ENCODE results near the gene FAM180A. TPM values are rescaled to one million over a fixed set of nuclear protein-coding genes. Genes with fewer than 3 reads are reported as not detected.

The FAM180A gene
- polyA plus RNA-seq, 1 experiment = 5.5 TPM

- no peak overlapping the region for H3K27ac ChIP-seq (ENCODE audit: low read depth, low read length)
- ChIA-PET CTCF (interaction anchor here (0.8 to 7.7 kb wide), 2 partner anchors 9 to 37 kb away, joined by 3 to 44 read pairs; no protein-coding TSS in a partner anchor), POLR2A (no interaction called here)
- no peak for DNase-seq (ENCODE audit: low read depth, low spot score)
- H3K9me3 ChIP-seq (ENCODE audit: control insufficient read depth, insufficient read depth, low read length) = no peaks in the 10 kb centered on the region
- no peaks in the 10 kb centered on the region for H3K27me3 ChIP-seq (ENCODE audit: control insufficient read depth, insufficient read depth, low read length)
- TF ChIP-seq CTCF (IDR thresholded peaks at IDR 0.05; ENCODE audit: low read depth, low read length) = no peak
- no peak overlapping the region for H3K4me3 ChIP-seq (ENCODE audit: low read depth, low read length)
Observed at GRCh38 chr7:135682191-135682590, 66.4 kb downstream of the FAM180A start.

- H3K4me3 ChIP-seq (ENCODE audit: low read depth, low read length) = no peak overlapping the region
- H3K9me3 ChIP-seq (ENCODE audit: control insufficient read depth, insufficient read depth, low read length) = no peaks in the 10 kb centered on the region
- ChIA-PET POLR2A (no interaction called here), CTCF (interaction anchor here (0.8 to 7.7 kb wide), 2 partner anchors 8 to 36 kb away, joined by 3 to 44 read pairs; no protein-coding TSS in a partner anchor)
- TF ChIP-seq CTCF (IDR thresholded peaks at IDR 0.05; ENCODE audit: low read depth, low read length) = no peak
- no peak for DNase-seq (ENCODE audit: low read depth, low spot score)
- no peak overlapping the region for H3K27ac ChIP-seq (ENCODE audit: low read depth, low read length)
- no peaks in the 10 kb centered on the region for H3K27me3 ChIP-seq (ENCODE audit: control insufficient read depth, insufficient read depth, low read length)
Observed at GRCh38 chr7:135681762-135682161, 66.9 kb downstream of the FAM180A start.

Other genes starting within 250 kb of the FAM180A start
- gene CNOT4, start 238.7 kb downstream of the FAM180A start, polyA plus RNA-seq (2011; rRNA removed) = 15.8 and 17.0 TPM in 2 replicates
- gene NUP205, start 190.9 kb downstream of the FAM180A start, polyA plus RNA-seq (2011; rRNA removed) = 33.1 and 36.2 TPM in 2 replicates
- gene STMP1, start 86.3 kb downstream of the FAM180A start, polyA plus RNA-seq (2011; rRNA removed) = 39.3 and 48.2 TPM in 2 replicates
- 0.09 and 0.32 TPM in 2 replicates for gene SLC13A4, start 20.6 kb downstream of the FAM180A start, polyA plus RNA-seq (2011; rRNA removed)
- gene MTPN, start 228.5 kb upstream of the FAM180A start, polyA plus RNA-seq (2011; rRNA removed) = 207 and 260 TPM in 2 replicates